GM12872 (cell line): Measurements from ENCODE around the gene ZFX.

Experiments
- TF ChIP-seq, protein P1 (sequence below): IDR thresholded peaks from 3 replicates; pipeline ENCODE4 v1.5.1; 2011; ENCODE audit warnings: low read depth, mild to moderate bottlenecking, low read length, moderate library complexity; ENCODE audit not compliant: insufficient read depth

ZFX gene

DNA sequence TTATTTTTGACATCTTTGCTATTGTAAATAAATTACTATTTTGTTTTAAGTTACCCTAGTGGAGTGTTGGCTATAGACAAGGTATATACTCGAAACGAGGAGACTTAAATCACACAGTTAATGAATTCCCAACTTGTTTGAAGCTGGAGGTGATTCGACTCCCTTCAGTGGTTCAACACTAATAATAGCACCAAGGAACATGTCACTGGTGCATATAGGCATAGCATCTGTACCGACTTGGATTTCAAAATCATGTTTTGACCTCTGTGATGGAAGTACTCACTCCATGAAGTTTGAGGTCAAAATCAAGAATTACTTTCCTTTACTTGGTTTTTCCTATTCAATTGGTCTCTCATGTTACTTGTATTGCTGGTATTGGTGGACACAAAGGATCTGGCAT lies 66.5 kb downstream of the ZFX start:
- TF ChIP-seq, protein P1, sequence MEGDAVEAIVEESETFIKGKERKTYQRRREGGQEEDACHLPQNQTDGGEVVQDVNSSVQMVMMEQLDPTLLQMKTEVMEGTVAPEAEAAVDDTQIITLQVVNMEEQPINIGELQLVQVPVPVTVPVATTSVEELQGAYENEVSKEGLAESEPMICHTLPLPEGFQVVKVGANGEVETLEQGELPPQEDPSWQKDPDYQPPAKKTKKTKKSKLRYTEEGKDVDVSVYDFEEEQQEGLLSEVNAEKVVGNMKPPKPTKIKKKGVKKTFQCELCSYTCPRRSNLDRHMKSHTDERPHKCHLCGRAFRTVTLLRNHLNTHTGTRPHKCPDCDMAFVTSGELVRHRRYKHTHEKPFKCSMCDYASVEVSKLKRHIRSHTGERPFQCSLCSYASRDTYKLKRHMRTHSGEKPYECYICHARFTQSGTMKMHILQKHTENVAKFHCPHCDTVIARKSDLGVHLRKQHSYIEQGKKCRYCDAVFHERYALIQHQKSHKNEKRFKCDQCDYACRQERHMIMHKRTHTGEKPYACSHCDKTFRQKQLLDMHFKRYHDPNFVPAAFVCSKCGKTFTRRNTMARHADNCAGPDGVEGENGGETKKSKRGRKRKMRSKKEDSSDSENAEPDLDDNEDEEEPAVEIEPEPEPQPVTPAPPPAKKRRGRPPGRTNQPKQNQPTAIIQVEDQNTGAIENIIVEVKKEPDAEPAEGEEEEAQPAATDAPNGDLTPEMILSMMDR, result no peak

DNA sequence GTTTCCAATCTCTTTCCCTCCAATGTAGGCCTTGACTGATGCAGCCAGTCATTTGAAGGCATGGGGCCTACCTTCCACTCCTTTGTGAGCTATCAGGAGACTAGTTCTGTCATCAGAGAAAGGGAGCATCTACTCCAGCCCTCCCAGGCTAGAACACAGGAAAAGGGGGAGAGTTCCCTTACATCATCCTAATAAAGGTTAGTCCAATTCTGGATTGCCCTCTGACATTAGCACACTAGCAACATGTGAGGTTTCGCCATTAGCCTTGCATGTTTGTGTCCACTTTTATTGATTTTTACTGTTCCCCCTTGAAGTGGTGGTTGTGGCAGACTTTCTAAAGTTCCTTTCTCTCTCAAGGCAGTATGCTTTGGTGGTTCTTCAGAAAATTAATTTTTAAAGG lies 67.3 kb downstream of the ZFX start:
- TF ChIP-seq, protein P1, result no peak

DNA sequence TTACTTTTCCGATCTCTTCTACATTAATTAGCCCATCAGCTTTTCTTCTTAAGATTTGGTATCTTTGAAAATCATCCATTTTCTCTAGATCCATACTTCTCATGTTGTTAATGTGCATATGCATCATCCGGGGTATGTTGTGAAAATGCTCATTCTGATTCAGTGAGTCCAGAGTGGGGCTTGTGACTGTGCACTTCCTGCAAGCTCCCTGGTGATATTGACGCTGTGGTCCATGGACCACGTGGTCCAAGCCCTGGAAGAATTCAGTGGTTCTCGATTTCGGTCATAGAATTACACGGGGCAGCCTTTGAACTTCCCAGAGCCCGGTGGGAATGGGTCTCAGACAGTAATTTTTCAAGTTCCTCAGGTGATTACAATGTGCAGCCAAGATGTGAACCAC lies 69.8 kb downstream of the ZFX start:
- TF ChIP-seq, protein P1, result no peak

DNA sequence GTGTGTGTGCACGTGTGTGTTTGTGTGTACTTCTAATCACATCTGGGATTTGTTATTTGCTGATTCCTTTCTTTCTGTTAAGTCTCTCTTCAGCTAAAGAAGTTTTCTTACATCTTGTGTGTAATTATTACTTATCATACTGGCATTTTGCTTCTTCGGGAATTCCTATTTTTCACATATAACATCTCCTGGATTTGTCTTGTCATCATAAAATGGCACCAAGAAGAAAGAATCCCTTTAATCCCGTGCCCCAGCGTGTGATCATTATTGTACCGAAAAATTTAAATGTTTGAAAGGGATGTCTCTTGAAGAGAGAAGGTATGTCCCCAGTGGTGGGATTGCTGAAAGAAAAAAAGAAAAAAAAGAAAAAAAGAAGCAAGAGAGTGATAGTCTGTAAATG lies 72.3 kb downstream of the ZFX start:
- TF ChIP-seq, protein P1, result no peak

DNA sequence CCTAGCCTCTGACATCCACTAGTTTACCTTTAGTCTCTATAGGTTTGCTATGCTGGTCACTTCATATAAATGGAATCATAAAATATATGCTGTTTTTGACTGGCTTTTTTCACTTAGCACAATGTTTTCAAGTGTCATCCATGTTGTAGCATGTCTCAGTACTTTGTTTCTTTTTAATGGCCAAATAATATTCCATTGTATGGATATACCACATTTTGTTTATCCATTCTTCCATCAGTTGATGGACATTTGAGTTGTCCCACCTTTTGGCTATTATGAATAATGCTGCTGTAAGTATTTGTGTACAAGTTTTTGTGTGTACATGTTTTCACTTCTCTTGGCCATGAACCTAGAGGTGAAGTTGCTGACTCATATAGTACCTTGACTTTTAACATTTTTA lies 75.7 kb downstream of the ZFX start:
- TF ChIP-seq, protein P1, result no peak

DNA sequence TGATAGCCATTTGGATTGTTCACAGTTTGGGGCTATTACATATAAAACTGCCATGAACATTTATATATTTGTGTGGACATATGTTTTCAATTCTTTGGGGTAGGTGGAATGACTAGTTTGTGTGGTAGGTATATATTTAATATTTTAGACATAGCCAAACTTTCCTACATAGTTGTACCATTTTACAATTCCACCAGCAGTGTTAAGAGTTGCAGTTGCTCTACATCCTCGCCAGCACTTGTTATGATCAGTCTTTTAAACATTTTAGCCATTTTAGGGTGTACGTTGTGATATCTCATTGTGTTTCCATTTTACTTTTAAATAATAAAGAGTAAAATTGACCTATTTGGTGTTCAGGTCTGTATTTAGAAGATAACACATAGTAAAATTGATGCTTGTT lies 76.6 kb downstream of the ZFX start:
- TF ChIP-seq, protein P1, result no peak

DNA sequence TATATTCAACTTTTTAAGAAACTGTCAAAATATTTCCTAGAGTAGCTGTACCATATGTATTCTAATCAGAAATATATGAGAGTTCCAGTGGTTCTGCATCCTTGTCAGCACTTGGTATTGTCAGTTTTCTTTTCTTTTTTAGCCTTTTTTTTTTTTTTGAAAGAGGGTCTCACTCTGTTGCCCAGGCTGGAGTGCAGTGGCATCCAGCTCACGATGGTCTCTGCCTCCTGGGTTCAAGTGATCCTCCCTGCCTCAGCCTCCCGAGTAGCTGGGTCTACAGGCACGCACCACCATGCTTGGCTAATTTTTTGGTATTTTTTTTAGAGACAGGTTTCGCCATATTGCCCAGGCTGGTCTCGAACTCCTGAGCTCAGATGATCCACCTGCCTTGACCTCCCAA lies 79.1 kb downstream of the ZFX start:
- TF ChIP-seq, protein P1, result no peak

DNA sequence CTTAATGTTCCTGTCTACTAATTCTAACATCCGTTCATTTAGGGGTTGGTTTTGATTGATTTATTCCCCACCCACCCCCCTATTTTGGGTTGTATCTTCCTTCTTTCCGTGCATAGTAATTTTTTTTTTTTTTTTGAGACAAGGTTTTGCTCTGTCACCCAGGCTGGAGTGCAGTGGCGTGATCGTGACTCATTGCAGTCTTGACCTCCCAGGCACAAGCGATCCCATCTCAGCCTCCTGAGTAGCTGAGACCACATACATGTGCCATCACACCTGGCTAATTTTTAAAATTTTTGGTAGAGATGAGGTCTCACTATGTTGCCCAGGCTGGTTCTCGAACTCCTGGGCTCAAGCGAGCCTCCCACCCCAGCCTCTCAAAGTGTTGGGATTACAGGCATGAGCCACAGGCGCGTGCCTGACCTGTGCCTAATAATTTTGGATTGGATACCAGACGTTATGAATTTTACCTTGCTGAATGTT lies 79.9 kb downstream of the ZFX start:
- TF ChIP-seq, protein P1, result no peak
